Muscle layer of colon (tissue), 2 donors: ENCODE data around the gene FOXD4L1.
"Not testable (repeated sequence)": the region's sequence is repeated elsewhere in the genome, so short reads cannot be mapped to it uniquely, and the experiment has no call there.

Experiments used
- H3K27ac ChIP-seq: one replicate; pipeline ENCODE4 v1.7.0; 2013; ENCODE audit warnings: low read depth, mild to moderate bottlenecking, low read length, moderate library complexity
- H3K27me3 ChIP-seq, 2 donors: one replicate each; pipeline ENCODE4 v1.7.0; 2013; ENCODE audit warnings: low read length in 2 of 2, mild to moderate bottlenecking in 2 of 2; ENCODE audit not compliant: insufficient read depth in 2 of 2, control insufficient read depth in 1 of 2
- H3K36me3 ChIP-seq: one replicate; pipeline ENCODE4 v1.7.0; 2013; ENCODE audit warnings: mild to moderate bottlenecking, low read length; ENCODE audit not compliant: insufficient read depth
- H3K4me1 ChIP-seq: one replicate; pipeline ENCODE4 v1.7.0; 2013; ENCODE audit warnings: mild to moderate bottlenecking, low read length; ENCODE audit not compliant: insufficient read depth
- H3K4me3 ChIP-seq, 2 donors: one replicate each; pipeline ENCODE4 v1.7.0; 2013; ENCODE audit warnings: low read length in 2 of 2, low read depth in 1 of 2, mild to moderate bottlenecking in 1 of 2, moderate library complexity in 1 of 2
- H3K9ac ChIP-seq: one replicate; pipeline ENCODE4 v1.7.0; 2013; ENCODE audit warnings: low read length
- H3K9me3 ChIP-seq: one replicate; pipeline ENCODE4 v1.7.0; 2013; ENCODE audit warnings: mild to moderate bottlenecking, low read length
- donor health status: abdominal sarcoma.
- donor health status: Adenocarcinoma of cecum.

Gene FOXD4L1

GRCh38 chr2:113498365-113498764 lies at the start of gene FOXD4L1:
FOXD4L1 (plus strand) TSS chr2:113498665; CDS start chr2:113499257, 592 bp downstream.
- H3K9ac ChIP-seq: not testable (repeated sequence)

GRCh38 chr2:113465770-113466169 lies 32.7 kb upstream of the FOXD4L1 start:
- not testable (repeated sequence) for H3K9ac ChIP-seq, H3K27me3 ChIP-seq, H3K4me3 ChIP-seq, H3K9me3 ChIP-seq, H3K4me1 ChIP-seq, H3K27ac ChIP-seq, H3K36me3 ChIP-seq

More at GRCh38 chr2:113498365-113498764, at the start of gene FOXD4L1:
- H3K36me3 ChIP-seq, H3K27ac ChIP-seq, H3K4me3 ChIP-seq, H3K4me1 ChIP-seq, H3K9me3 ChIP-seq: not testable (repeated sequence)
- peaks cover 0 to 12% of the 10 kb centered on the region in 2 donors for H3K27me3 ChIP-seq

GRCh38 chr2:113476688-113477368 lies 21.6 kb upstream of the FOXD4L1 start:
- H3K27ac ChIP-seq, H3K27me3 ChIP-seq, H3K9me3 ChIP-seq, H3K4me1 ChIP-seq, H3K4me3 ChIP-seq, H3K9ac ChIP-seq, H3K36me3 ChIP-seq: not testable (repeated sequence)

- not testable (repeated sequence) for H3K36me3 ChIP-seq, H3K9me3 ChIP-seq, H3K9ac ChIP-seq, H3K27me3 ChIP-seq, H3K4me3 ChIP-seq, H3K4me1 ChIP-seq, H3K27ac ChIP-seq
Measured at GRCh38 chr2:113496527-113496926, 1.9 kb upstream of the FOXD4L1 start.

- not testable (repeated sequence) for H3K9me3 ChIP-seq, H3K4me3 ChIP-seq, H3K4me1 ChIP-seq, H3K36me3 ChIP-seq, H3K9ac ChIP-seq, H3K27ac ChIP-seq
- H3K27me3 ChIP-seq: peaks cover 0 to 21% of the 10 kb centered on the region in 2 donors
Measured at GRCh38 chr2:113499019-113499885, 787 bp downstream of the FOXD4L1 start.

- H3K27me3 ChIP-seq: peaks cover 0 to 21% of the 10 kb centered on the region in 2 donors
Measured at GRCh38 chr2:113499886-113500722, 1.6 kb downstream of the FOXD4L1 start.

GRCh38 chr2:113500723-113501038 lies 2.2 kb downstream of the FOXD4L1 start:
- H3K4me3 ChIP-seq, H3K9ac ChIP-seq, H3K36me3 ChIP-seq, H3K4me1 ChIP-seq, H3K27ac ChIP-seq, H3K9me3 ChIP-seq: not testable (repeated sequence)
- peaks cover 0 to 21% of the 10 kb centered on the region in 2 donors for H3K27me3 ChIP-seq

More at GRCh38 chr2:113499886-113500722, 1.6 kb downstream of the FOXD4L1 start:
- not testable (repeated sequence) for H3K4me1 ChIP-seq, H3K4me3 ChIP-seq, H3K27ac ChIP-seq, H3K9ac ChIP-seq, H3K9me3 ChIP-seq, H3K36me3 ChIP-seq

GRCh38 chr2:113502216-113503093 lies 4.0 kb downstream of the FOXD4L1 start:
- H3K4me1 ChIP-seq, H3K9ac ChIP-seq, H3K4me3 ChIP-seq, H3K9me3 ChIP-seq, H3K36me3 ChIP-seq, H3K27ac ChIP-seq: not testable (repeated sequence)
- H3K27me3 ChIP-seq: peaks cover 0 to 21% of the 10 kb centered on the region in 2 donors

GRCh38 chr2:113503094-113504042 lies 4.9 kb downstream of the FOXD4L1 start:
- H3K9me3 ChIP-seq, H3K27ac ChIP-seq, H3K9ac ChIP-seq, H3K4me1 ChIP-seq, H3K36me3 ChIP-seq: not testable (repeated sequence)
- peak overlapping the region in 1 of 2 donors; percentile 27 for H3K4me3 ChIP-seq
- H3K27me3 ChIP-seq: peaks cover 0 to 21% of the 10 kb centered on the region in 2 donors

- not testable (repeated sequence) for H3K9ac ChIP-seq, H3K27ac ChIP-seq, H3K4me3 ChIP-seq, H3K36me3 ChIP-seq, H3K9me3 ChIP-seq, H3K4me1 ChIP-seq
- peaks cover 0 to 21% of the 10 kb centered on the region in 2 donors for H3K27me3 ChIP-seq
Measured at GRCh38 chr2:113504081-113504480, 5.6 kb downstream of the FOXD4L1 start.
